Skeletal muscle tissue (tissue), 4 donors: Measurements from ENCODE around the gene CAMK1G. TPM values are rescaled to one million over a fixed set of nuclear protein-coding genes. Genes with fewer than 3 reads are reported as not detected.
A peak's percentile ranks its signal among the peaks of the same experiment; 100 is the strongest.

Experiments used
- H3K27ac ChIP-seq: one replicate; pipeline ENCODE4 v1.7.0; 2013; ENCODE audit warnings: mild to moderate bottlenecking, low read depth, low read length, inconsistent platforms
- H3K27me3 ChIP-seq, 3 donors: one replicate each; pipeline ENCODE4 v1.7.0; 2013; ENCODE audit warnings: low read length in 3 of 3; ENCODE audit not compliant: control insufficient read depth in 3 of 3, insufficient read depth in 3 of 3
- H3K36me3 ChIP-seq, 3 donors: one replicate each; pipeline ENCODE4 v1.7.0; 2013; ENCODE audit warnings: low read length in 3 of 3; ENCODE audit not compliant: control insufficient read depth in 3 of 3, insufficient read depth in 3 of 3
- H3K4me1 ChIP-seq, 3 donors: one replicate each; pipeline ENCODE4 v1.7.0; 2013; ENCODE audit warnings: low read length in 3 of 3, mild to moderate bottlenecking in 3 of 3; ENCODE audit not compliant: control insufficient read depth in 3 of 3, insufficient read depth in 3 of 3
- H3K4me3 ChIP-seq, 3 donors: one replicate each; pipeline ENCODE4 v1.7.0; 2013; ENCODE audit warnings: low read length in 3 of 3
- H3K9ac ChIP-seq, 3 donors: one replicate each; pipeline ENCODE4 v1.7.0; 2013; ENCODE audit warnings: low read length in 3 of 3, mild to moderate bottlenecking in 3 of 3, moderate library complexity in 2 of 3, low read depth in 1 of 3
- H3K9me3 ChIP-seq, 3 donors: one replicate each; pipeline ENCODE4 v1.7.0; 2013; ENCODE audit warnings: low read length in 3 of 3; ENCODE audit not compliant: control insufficient read depth in 3 of 3
- total RNA-seq: library from RNA; depleted of rRNA; stranded (reverse); fragments of >200 nt; gene quantifications from one replicate; pipeline ENCODE4 v1.2.3, GENCODE V29; 2014
- donor health status: Osteomylitis.

The CAMK1G gene
- total RNA-seq, 1 donor from 2014 or later, result not detected

DNA sequence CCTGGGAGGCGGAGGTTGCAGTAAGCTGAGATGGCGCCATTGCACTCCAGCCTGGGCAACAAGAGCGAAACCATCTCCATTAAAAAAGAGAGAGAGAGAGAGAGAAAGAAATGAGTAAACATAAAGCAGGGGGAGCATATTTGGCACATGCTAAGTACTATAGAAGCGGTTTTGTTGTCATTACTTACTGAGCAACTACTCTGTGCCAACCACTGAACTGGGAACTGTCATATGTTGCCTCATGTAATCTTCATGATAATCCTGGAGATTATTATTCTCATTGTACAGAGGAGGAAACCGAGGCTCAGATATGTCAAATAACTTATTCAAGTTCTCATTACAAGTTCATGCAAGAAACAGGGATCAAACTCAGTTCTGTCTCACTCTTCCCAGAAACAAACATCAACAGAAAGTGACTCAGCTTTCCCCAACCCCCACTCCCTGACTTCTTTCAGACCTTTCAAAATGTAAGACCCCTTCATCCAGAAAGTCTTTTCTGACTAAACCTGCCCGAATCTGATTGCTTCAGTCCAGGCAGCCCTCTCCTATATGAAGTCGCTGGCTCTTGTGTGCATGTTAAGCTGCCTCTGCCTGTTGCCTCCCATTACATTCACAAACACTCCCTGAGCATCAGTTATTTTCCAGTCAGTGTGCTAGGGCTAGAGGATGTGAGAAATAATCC lies 45.2 kb downstream of the CAMK1G start:
- H3K36me3 ChIP-seq, result no peaks in the 10 kb centered on the region
- no peaks in the 10 kb centered on the region for H3K9me3 ChIP-seq
- H3K4me3 ChIP-seq, result no peak overlapping the region
- peaks cover 56 to 69% (median 60%) of the 10 kb centered on the region in 3 donors for H3K4me1 ChIP-seq
- peak overlapping the region; percentile 95 for H3K27ac ChIP-seq
- no peaks in the 10 kb centered on the region for H3K27me3 ChIP-seq
- peak overlapping the region in 1 of 3 donors; percentile 90 for H3K9ac ChIP-seq

DNA sequence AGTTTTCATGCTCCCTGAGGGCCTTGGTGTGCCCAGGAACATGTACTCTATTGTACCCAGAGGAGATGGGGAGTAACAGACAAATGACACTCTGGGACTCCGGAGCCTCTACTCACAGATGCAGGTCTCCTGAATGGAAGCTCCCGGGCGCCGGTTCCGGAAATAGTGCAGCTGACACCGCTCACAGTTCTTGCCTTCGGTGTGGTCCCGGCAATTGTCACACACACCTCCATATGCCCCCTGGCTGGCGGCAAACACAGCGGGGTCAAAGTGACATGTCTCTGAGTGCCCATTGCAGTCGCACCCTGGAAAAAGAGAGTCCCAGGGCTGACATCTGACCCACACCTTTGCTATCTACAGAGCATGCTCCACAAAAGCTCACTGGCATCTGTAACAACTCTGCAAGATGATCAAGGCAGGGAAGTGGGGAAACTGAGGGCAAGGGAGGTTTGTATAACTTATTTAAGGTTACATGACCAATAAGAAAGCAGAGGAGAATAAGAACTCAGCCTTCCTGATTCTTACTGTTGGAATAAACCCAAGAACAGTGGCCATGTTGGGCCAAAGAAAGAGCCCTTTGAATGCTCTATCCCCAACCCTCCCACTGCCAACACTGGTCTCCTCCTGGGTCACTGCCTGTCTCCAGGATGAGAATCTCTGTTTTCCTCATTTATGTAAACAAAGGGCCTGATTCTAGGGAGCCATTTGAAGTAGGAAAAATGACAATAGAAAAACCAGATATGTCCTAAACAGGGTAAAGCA lies 46.3 kb downstream of the CAMK1G start:
- Histone ChIP-seq H3K36me3 (no peaks in the 10 kb centered on the region), H3K9me3 (no peaks in the 10 kb centered on the region), H3K9ac (no peak overlapping the region), H3K27me3 (no peaks in the 10 kb centered on the region), H3K4me3 (no peak overlapping the region), H3K4me1 (peaks cover 50 to 58% (median 51%) of the 10 kb centered on the region in 3 donors), H3K27ac (no peak overlapping the region)

DNA sequence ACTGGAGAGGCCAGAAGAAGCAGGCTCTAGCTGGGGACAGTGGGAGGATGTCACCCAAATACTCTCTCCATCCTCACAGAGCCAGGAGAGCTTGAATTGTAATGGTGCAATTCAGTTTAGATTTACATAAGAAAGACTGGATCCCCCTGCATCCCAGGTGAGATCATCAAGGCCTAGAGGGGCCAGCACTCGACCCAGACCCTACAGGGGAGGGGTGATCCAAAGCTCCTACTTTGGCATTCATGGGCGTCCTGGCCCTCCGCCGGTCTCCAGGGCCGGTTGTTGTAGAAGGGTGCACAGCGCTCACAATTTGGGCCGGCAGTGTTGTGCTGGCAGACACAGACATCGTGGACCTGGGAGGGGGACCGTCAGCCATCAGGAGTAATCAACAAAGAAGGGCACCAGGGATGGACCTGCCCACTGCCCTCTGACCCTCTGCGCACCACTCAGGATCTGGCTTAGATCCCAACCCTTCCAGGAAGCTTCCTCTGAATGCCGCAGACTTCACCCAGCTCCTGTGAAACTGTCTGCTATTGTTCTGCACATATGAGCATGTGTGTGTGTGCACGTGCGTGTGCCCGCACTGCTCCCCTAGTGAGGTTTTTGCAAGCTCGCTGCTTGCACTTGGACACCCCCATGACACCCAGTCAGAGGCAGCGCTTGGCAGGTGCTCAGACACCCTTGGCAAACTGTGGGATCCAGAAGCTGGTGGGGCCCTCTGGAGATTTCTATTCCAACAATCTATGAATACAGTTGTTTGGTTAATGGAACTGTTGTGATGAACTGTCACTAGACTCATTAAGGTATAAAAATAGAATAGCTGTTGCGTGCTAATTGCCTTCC lies 47.1 kb downstream of the CAMK1G start:
- H3K36me3 ChIP-seq, result no peaks in the 10 kb centered on the region
- no peaks in the 10 kb centered on the region for H3K27me3 ChIP-seq
- H3K4me1 ChIP-seq, result peaks cover 43 to 50% (median 47%) of the 10 kb centered on the region in 3 donors
- peak overlapping the region in 1 of 3 donors; percentile 50 for H3K9ac ChIP-seq
- no peaks in the 10 kb centered on the region for H3K9me3 ChIP-seq
- no peak overlapping the region for H3K27ac ChIP-seq
- no peak overlapping the region for H3K4me3 ChIP-seq

DNA sequence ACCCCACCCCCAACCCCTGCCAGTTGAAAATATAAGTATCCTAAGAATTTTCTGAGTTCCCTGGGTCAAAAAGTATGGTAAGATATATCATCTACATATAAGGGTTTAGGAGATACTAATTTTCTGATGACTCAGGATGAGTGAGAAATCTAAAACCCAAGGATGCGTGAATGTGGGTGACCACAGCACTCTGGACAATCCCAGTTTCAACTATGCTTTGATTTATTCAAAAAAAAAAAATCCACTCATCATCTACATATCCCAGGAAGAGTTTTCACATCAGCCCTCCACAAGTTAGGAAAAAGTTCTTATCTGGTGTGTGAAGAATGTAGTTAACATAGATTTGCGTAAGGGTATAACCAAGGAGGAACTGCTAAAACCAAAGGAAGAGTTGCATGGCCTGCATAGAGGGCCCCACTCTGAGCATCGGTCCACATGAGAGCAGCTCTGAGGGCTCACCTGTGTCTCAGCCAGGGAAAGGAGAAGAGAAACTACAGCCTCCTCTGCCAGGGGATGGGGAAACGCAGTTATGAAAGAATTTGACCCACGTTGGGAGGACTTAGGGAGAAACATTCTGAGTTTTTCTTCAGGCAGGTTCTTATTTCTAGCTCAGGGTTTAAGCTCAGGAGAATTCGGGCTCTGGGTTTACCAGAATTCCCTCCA lies 50.0 kb downstream of the CAMK1G start:
- Histone ChIP-seq H3K4me3 (no peak overlapping the region), H3K27ac (no peak overlapping the region), H3K36me3 (no peaks in the 10 kb centered on the region), H3K9me3 (no peaks in the 10 kb centered on the region), H3K9ac (no peak overlapping the region), H3K4me1 (peaks cover 32 to 45% (median 40%) of the 10 kb centered on the region in 3 donors), H3K27me3 (no peaks in the 10 kb centered on the region)

DNA sequence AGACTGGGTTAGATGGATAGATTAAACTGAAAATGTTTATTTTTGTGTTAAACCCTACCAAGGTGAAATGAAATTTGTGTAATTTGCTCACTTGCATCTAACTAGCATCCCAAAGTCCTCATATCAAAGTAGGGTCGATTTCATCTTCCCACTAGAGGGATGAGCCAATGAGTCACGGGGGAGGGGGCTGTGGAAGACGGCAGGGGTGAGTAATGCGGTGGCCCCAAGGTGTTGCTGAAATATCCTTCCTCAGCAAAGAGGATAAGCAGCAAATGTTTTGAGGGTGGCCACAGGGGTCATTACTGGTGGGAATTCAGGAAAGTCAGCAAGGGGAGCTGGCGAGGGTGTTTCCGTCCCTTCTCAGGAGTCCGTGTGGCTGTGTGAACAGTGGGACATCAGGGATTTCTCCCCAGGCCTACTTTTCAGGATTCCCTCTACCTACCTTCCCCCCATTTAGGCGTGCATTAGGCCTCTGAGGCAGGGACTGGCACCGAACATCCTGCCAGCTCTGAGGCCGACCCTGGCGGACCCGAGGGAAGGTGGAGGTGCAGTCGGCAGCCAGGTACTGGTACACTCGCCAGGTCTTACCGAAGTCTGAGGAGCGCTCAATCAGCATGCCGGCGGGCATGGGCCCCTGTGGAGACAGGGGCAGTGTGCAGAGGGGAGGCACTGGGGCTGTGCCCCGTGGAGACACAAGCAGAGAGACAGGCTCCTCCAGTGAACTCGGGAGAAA lies 50.7 kb downstream of the CAMK1G start:
- Histone ChIP-seq H3K4me3 (no peak overlapping the region), H3K27ac (no peak overlapping the region), H3K4me1 (peaks cover 32 to 46% (median 40%) of the 10 kb centered on the region in 3 donors), H3K27me3 (no peaks in the 10 kb centered on the region), H3K36me3 (no peaks in the 10 kb centered on the region), H3K9me3 (no peaks in the 10 kb centered on the region), H3K9ac (no peak overlapping the region)

DNA sequence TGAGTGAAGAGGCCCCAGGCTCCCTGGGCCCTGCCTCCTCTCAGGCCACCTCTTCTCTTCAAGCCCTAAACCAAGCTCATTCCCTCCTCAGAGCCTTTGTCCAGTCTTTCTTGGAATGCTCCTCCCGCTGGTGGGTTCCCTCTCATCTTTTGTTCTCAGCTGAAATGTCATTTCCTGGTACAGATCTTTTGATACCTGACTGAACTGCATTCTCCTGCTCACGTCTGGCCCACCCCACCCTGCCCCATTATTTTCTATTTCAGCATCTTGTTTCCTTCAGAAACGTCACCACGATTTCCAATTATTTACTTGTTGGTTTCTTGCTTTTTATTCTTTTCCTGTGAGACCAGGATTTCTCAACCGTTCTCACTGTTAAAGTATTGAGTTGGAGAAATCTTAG lies 52.3 kb downstream of the CAMK1G start:
- Histone ChIP-seq H3K9me3 (no peaks in the 10 kb centered on the region), H3K4me1 (peaks cover 28 to 39% (median 36%) of the 10 kb centered on the region in 3 donors), H3K9ac (no peak overlapping the region), H3K36me3 (no peaks in the 10 kb centered on the region), H3K27me3 (no peaks in the 10 kb centered on the region), H3K27ac (no peak overlapping the region), H3K4me3 (no peak overlapping the region)

DNA sequence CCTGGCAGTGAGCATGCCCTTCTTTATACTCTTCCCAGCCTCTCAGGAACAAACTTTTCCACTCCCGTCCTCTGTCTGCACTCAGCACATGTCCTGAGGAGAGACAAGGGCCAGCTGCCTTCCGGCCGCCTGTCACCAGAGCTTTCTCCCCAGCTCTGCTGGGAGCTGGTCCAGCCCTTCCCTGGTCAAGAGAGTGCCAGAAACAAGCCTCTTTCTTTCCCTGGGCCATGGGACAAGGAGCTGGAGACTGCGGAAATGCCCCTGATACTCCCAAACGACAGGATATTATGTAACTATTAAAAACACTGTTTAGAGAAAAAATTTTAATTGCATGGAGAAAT lies 58.3 kb downstream of the CAMK1G start:
- H3K27ac ChIP-seq, result peak overlapping the region; percentile 94
- H3K4me1 ChIP-seq, result peaks cover 65 to 69% (median 68%) of the 10 kb centered on the region in 3 donors
- H3K4me3 ChIP-seq, result peak overlapping the region in 1 of 3 donors; percentile 39
- H3K36me3 ChIP-seq, result no peaks in the 10 kb centered on the region
- H3K9ac ChIP-seq, result peak overlapping the region; percentile 34 to 76 (median 69)
- no peaks in the 10 kb centered on the region for H3K9me3 ChIP-seq
- no peaks in the 10 kb centered on the region for H3K27me3 ChIP-seq

DNA sequence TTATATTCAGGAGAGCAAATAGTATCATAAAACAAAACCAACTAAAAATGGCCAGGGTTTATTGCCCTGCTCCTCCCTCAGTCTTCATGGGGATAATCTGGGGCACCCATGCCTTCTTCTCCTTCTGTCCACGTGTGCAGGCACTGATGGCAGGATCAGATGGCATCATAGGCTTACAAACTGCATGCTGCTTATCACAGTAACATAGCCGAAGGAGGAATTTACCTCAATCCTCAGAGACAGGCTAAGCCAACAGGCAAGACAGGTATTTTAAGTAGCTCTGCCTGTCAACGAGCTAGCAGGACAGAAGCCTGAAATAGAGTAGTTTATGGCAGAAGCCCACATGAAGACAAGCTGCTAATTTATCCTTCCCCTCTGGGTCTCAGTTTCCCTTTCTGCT lies 59.3 kb downstream of the CAMK1G start:
- Histone ChIP-seq H3K4me1 (peaks cover 67 to 71% (median 68%) of the 10 kb centered on the region in 3 donors), H3K9ac (peak overlapping the region in 2 of 3 donors; percentile 44 to 65), H3K36me3 (no peaks in the 10 kb centered on the region), H3K27me3 (no peaks in the 10 kb centered on the region), H3K9me3 (no peaks in the 10 kb centered on the region), H3K27ac (peak overlapping the region; percentile 94), H3K4me3 (peak overlapping the region in 1 of 3 donors; percentile 15)
